Fibroblast of the aortic adventitia (primary cell): ENCODE measurements around the gene USP49. TPM values are rescaled to one million over a fixed set of nuclear protein-coding genes. Genes with fewer than 3 reads are reported as not detected.

Source experiments
- DNase-seq: peaks from one replicate; pipeline ENCODE4 v3.0.0-alpha.2; 2010; ENCODE audit warnings: low read depth
- H3K4me3 ChIP-seq: 2 replicates; pipeline ENCODE4 v1.5.1; 2011; ENCODE audit warnings: low read depth, mild to moderate bottlenecking, control low read depth, low read length, moderate library complexity
- CTCF ChIP-seq: IDR thresholded peaks from 2 replicates; pipeline ENCODE4 v1.5.1; 2011; ENCODE audit warnings: mild to moderate bottlenecking, low read length, control low read depth, inconsistent platforms; ENCODE audit not compliant: insufficient read depth
- total RNA-seq: library from RNA; depleted of rRNA; stranded (reverse); fragments of >200 nt; gene quantifications from 2 replicates; pipeline ENCODE4 v1.2.3, GENCODE V29; 2012; ENCODE audit warnings: low replicate concordance

USP49 gene
- total RNA-seq, 1 donor, result 2.7 TPM

DNA sequence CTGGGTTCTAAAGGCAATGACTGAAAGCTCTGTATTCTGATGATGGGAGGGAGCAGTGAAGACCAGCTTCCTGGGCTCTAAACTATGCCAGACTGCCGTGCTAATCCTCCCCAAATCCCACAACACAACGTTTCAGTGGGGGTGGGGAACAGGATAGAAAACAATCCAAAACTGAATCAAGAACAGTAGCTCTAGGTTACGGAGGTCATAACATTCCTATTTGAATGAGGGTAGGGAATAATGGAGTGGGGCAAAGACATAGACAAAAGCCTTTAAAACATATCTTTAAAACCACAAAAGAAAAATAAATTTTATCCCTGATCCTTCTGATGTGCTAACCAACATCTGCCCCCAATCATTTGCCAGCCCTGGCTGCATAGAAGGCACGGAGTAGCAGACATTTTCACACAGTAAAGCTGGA, 7.8 kb downstream of the USP49 start:
- TF ChIP-seq CTCF, result no peak
- no peak overlapping the region for H3K4me3 ChIP-seq
- no peak for DNase-seq

DNA sequence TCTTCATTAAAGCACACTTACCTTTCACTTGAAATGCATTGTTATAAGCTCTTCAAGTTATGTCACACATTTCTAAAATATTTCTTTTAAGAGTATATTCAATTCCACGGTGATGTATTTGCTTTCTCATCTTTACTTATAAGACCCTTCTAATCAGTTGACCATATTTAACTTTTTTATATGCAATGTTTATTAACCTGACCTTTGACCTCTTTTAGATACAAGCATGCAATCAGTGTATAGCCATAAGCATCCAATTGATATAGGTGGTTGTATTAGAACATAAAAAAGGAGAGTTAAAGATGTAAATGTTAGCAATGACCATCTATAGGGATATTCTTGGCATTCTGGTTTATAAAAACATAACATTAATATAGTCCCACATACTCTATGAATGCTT, 9.2 kb downstream of the USP49 start:
- TF ChIP-seq CTCF, result no peak
- no peak overlapping the region for H3K4me3 ChIP-seq
- DNase-seq, result no peak

- no peak for DNase-seq
- TF ChIP-seq CTCF, result no peak
- H3K4me3 ChIP-seq, result no peak overlapping the region
These were observed 10.2 kb downstream of the USP49 start for GRCh38 chr6:41884957-41885356.

DNA sequence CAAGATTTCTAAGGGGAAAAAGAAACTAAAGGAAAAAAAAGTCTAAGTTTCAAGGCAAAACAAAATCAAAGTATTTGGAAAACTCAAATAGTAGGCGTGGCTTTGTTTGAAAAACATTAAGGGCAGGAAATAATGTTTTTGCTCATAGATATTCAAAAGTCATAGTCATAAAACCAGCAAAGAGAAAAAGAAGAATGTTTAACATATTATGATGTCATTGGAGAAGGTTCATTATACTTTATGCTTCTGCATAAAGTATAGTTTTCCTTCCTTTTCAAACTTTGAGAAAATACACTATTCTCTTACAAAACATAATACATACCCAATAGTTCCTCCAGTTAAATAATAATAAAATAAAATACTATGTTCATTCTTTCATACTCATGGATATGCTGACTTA, 13.7 kb downstream of the USP49 start:
- DNase-seq, result no peak
- TF ChIP-seq CTCF, result no peak

GRCh38 chr6:41878961-41879405, 16.2 kb downstream of the USP49 start:
- TF ChIP-seq CTCF, result no peak
- H3K4me3 ChIP-seq, result no peak overlapping the region
- DNase-seq, result peak; percentile 56

More for the DNA sequence above, 13.7 kb downstream of the USP49 start:
- H3K4me3 ChIP-seq, result no peak overlapping the region

GRCh38 chr6:41878246-41878645, 16.9 kb downstream of the USP49 start:
- peak; percentile 52 for DNase-seq
- no peak overlapping the region for H3K4me3 ChIP-seq
- TF ChIP-seq CTCF, result no peak

- no peak overlapping the region for H3K4me3 ChIP-seq
- no peak for DNase-seq
- TF ChIP-seq CTCF, result no peak
These were observed 18.0 kb downstream of the USP49 start for GRCh38 chr6:41877051-41877680.
